K562 (cell line): ENCODE data around the gene COL23A1. TPM values are rescaled to one million over a fixed set of nuclear protein-coding genes. Genes with fewer than 3 reads are reported as not detected.

Experiments used
- ATAC-seq: fragments of 200-7000 bp; cut with Tn5 transposase; 3 replicates; pipeline ENCODE4 v1.9.1; 2020; ENCODE audit warnings: moderate library complexity
- BruUV-seq: library from RNA; stranded (reverse); fragments of 400-500 nt; replicated peaks from 2 replicates; lab custom pipeline; 2021; lab: Mats Ljungman, UMichigan
- CTCF ChIA-PET: fragments of 300-600 bp; formaldehyde crosslinking; extraction: SDS; loops from one replicate; lab custom pipeline; 2021; ENCODE audit warnings: low intra/inter-chr PET ratio; lab: Yijun Ruan, JAX
- POLR2A ChIA-PET: fragments of 300-600, 350-650 bp; sonication (Branson Sonifier 250); formaldehyde crosslinking; extraction: SDS; loops from one replicate; lab custom pipeline; 2021; ENCODE audit warnings: antibody characterized with exemption, inconsistent platforms; lab: Yijun Ruan, JAX
- DNase-seq, 4 experiments: peaks; one replicate each; pipeline versions ENCODE4 v3.0.0 to v3.0.0-alpha.2; 2011 to 2018; ENCODE audit warnings: low spot score in 3 of 4, mixed read lengths in 3 of 4; ENCODE audit errors: extremely low read depth in 1 of 4
- FAIRE-seq: peaks from 2 replicates; lab custom pipeline; 2011; peaks lifted over from hg19 to GRCh38; lab: Jason Lieb, UNC
- H2AFZ ChIP-seq: 2 replicates; pipeline ENCODE4 v1.6.0; 2011; ENCODE audit warnings: low read depth, low read length, control low read depth, inconsistent platforms
- H3K27ac ChIP-seq: fragments of 200-600 bp; 3 replicates; pipeline ENCODE4 v1.8.0; 2011; ENCODE audit warnings: low read depth, mild to moderate bottlenecking, control low read depth, inconsistent platforms, low read length, moderate library complexity, mixed read lengths; ENCODE audit errors: extremely low read depth
- H3K27me3 ChIP-seq, 2 experiments: fragments of 300-600 bp in 1 of 2; 2 replicates in 1 of 2; 3 replicates in 1 of 2; pipeline versions ENCODE4 v1.6.0 to v1.8.0; 2011; ENCODE audit warnings: inconsistent platforms in 2 of 2, low read length in 2 of 2, mild to moderate bottlenecking in 1 of 2, mixed read lengths in 1 of 2, moderate library complexity in 1 of 2; ENCODE audit not compliant: control insufficient read depth in 2 of 2, insufficient read depth in 2 of 2
- H3K36me3 ChIP-seq: fragments of 300-600 bp; 3 replicates; pipeline ENCODE4 v1.8.0; 2011; ENCODE audit warnings: mild to moderate bottlenecking, low read length, inconsistent platforms; ENCODE audit not compliant: control insufficient read depth, insufficient read depth
- H3K4me1 ChIP-seq, 2 experiments: fragments of 200-600 bp in 1 of 2; replicated peaks in 1 of 2; 2 replicates in 1 of 2; 3 replicates in 1 of 2; pipeline versions ENCODE4 v1.5.1 to v1.8.0; 2011; ENCODE audit warnings: inconsistent platforms in 2 of 2, low read length in 2 of 2, mild to moderate bottlenecking in 1 of 2, mixed read lengths in 1 of 2, moderate library complexity in 1 of 2; ENCODE audit not compliant: control insufficient read depth in 2 of 2, insufficient read depth in 2 of 2
- H3K4me2 ChIP-seq: 2 replicates; pipeline ENCODE4 v1.6.1; 2011; ENCODE audit warnings: low read length, control low read depth, inconsistent platforms, mixed read lengths; ENCODE audit not compliant: insufficient read depth
- H3K4me3 ChIP-seq: fragments of 200-600 bp; sonication (generic), shearing (Covaris generic); 2 replicates; pipeline ENCODE4 v1.5.1; 2016; ENCODE audit warnings: control low read depth, inconsistent platforms
- H3K79me2 ChIP-seq: fragments of 200-600 bp; 3 replicates; pipeline ENCODE4 v1.8.0; 2011; ENCODE audit warnings: low read length, inconsistent platforms; ENCODE audit not compliant: control insufficient read depth, insufficient read depth
- H3K9ac ChIP-seq, 2 experiments: 2 replicates each; pipeline versions ENCODE4 v1.6.0 to v1.6.1; 2011; ENCODE audit warnings: low read depth in 2 of 2, low read length in 2 of 2, control low read depth in 1 of 2, inconsistent platforms in 1 of 2, mild to moderate bottlenecking in 1 of 2, mixed read lengths in 1 of 2; ENCODE audit not compliant: insufficient read depth in 1 of 2
- H3K9me1 ChIP-seq: one replicate; pipeline ENCODE4 v1.6.0; 2011; ENCODE audit warnings: inconsistent platforms, mild to moderate bottlenecking, low read length, moderate library complexity; ENCODE audit not compliant: control insufficient read depth, insufficient read depth
- H3K9me3 ChIP-seq: replicated peaks from 2 replicates; pipeline ENCODE4 v1.5.1; 2011; ENCODE audit warnings: low read depth, low read length, inconsistent platforms; ENCODE audit not compliant: control insufficient read depth, insufficient read depth
- H4K20me1 ChIP-seq: replicated peaks from 2 replicates; pipeline ENCODE4 v1.6.1; 2011; ENCODE audit warnings: low read length, inconsistent platforms, mixed read lengths; ENCODE audit not compliant: control insufficient read depth, insufficient read depth
- ADNP ChIP-seq: fragments of 200-800 bp; sonication (Bioruptor generic); IDR thresholded peaks from 2 replicates; pipeline ENCODE4 v1.6.1; 2016; ENCODE audit warnings: missing genetic modification characterization, missing compliant biosample characterization
- CLOCK ChIP-seq: fragments of 250-450 bp; sonication (Bioruptor Pico); IDR thresholded peaks from 2 replicates; pipeline ENCODE4 v1.4.0; 2020; ENCODE audit warnings: mild to moderate bottlenecking, moderate library complexity, borderline replicate concordance
- DACH1 ChIP-seq: fragments of 450-650 bp; IDR thresholded peaks from 2 replicates; pipeline ENCODE4 v1.6.1; 2018; ENCODE audit not compliant: partially characterized antibody
- E2F5 ChIP-seq: sonication (generic); formaldehyde crosslinking; IDR thresholded peaks from 2 replicates; pipeline ENCODE4 v1.8.0; 2022; ENCODE audit warnings: mild to moderate bottlenecking, missing genetic modification reagents
- ESRRB ChIP-seq: fragments of 250-450 bp; sonication (Bioruptor Pico); IDR thresholded peaks from 2 replicates; pipeline ENCODE4 v1.5.0; 2020; ENCODE audit warnings: mild to moderate bottlenecking, moderate library complexity, borderline replicate concordance
- ETS2 ChIP-seq: IDR thresholded peaks from 2 replicates; pipeline ENCODE4 v1.6.1; 2016; ENCODE audit warnings: borderline replicate concordance, missing genetic modification characterization, mild to moderate bottlenecking, moderate library complexity, missing compliant biosample characterization; ENCODE audit not compliant: poor library complexity, severe bottlenecking
- GMEB1 ChIP-seq: fragments of 250-450 bp; sonication (Bioruptor Pico); IDR thresholded peaks from 2 replicates; pipeline ENCODE4 v1.4.0; 2020; ENCODE audit warnings: mild to moderate bottlenecking
- MEF2A ChIP-seq: IDR thresholded peaks from 2 replicates; pipeline ENCODE4 v1.6.1; 2011; ENCODE audit warnings: low read depth, mild to moderate bottlenecking, low read length, moderate library complexity; ENCODE audit not compliant: control insufficient read depth
- NCOR1 ChIP-seq: fragments of 450-650 bp; IDR thresholded peaks from 2 replicates; pipeline ENCODE4 v1.6.1; 2016; ENCODE audit warnings: mild to moderate bottlenecking, moderate library complexity
- POLR2A ChIP-seq: fragments of 450-650 bp; conservative IDR thresholded peaks from 2 replicates; pipeline ENCODE4 v1.6.1; 2016
- RFX7 ChIP-seq: fragments of 250-450 bp; sonication (Bioruptor Pico); IDR thresholded peaks from 2 replicates; pipeline ENCODE4 v1.5.1; 2021; ENCODE audit warnings: mild to moderate bottlenecking
- SMAD3 ChIP-seq: fragments of 450-650 bp; formaldehyde crosslinking; conservative IDR thresholded peaks from 2 replicates; pipeline ENCODE4 v1.4.0; 2020; ENCODE audit warnings: mild to moderate bottlenecking
- U2AF1 ChIP-seq: fragments of 200-400 bp; formaldehyde crosslinking; optimal IDR thresholded peaks from 2 replicates; pipeline ENCODE3; 2017; ENCODE audit warnings: mild to moderate bottlenecking, low read depth, low read length, moderate library complexity
- ZBTB17 ChIP-seq: fragments of 450-650 bp; formaldehyde crosslinking; IDR thresholded peaks from 2 replicates; pipeline ENCODE4 v1.4.0; 2020; ENCODE audit warnings: mild to moderate bottlenecking
- ZBTB34 ChIP-seq: fragments of 250-450 bp; sonication (Bioruptor Pico); IDR thresholded peaks from 2 replicates; pipeline ENCODE4 v1.8.0; 2021; ENCODE audit warnings: mild to moderate bottlenecking, moderate library complexity
- ZFPM2 ChIP-seq: fragments of 250-450 bp; sonication (Bioruptor Pico); IDR thresholded peaks from 2 replicates; pipeline ENCODE4 v1.5.1; 2022; ENCODE audit warnings: mild to moderate bottlenecking
- ZNF347 ChIP-seq: fragments of 450-650 bp; formaldehyde crosslinking; IDR thresholded peaks from 2 replicates; pipeline ENCODE4 v1.4.0; 2020; ENCODE audit warnings: low read depth, mild to moderate bottlenecking, moderate library complexity
- ZNF354B ChIP-seq: fragments of 250-450 bp; sonication (Bioruptor Pico); IDR thresholded peaks from 2 replicates; pipeline ENCODE4 v1.4.0; 2020
- ZNF766 ChIP-seq: fragments of 200-800 bp; sonication (Bioruptor generic); conservative IDR thresholded peaks from 2 replicates; pipeline ENCODE4 v1.6.1; 2016; ENCODE audit warnings: missing genetic modification characterization, missing compliant biosample characterization
- WGBS: fragments of 100-300 bp; shearing (Covaris generic); methylation state at CpG from one replicate; pipeline ENCODE4 v1.1.6; 2016; ENCODE audit warnings: low coverage, mixed read lengths; ENCODE audit not compliant: insufficient coverage; ENCODE audit errors: missing lambda C conversion rate; 5-methylcytosine and 5-hydroxymethylcytosine counted together
- in situ Hi-C: fragments of 300-500 bp; cut with MboI; formaldehyde crosslinking; loops from 4 replicates; pipeline ENCODE4 v1.15.0; 2018; ENCODE audit warnings: inconsistent platforms, mixed read lengths
- intact Hi-C: fragments of 100-400 bp; cut with micrococcal nuclease; formaldehyde crosslinking; loops from 2 replicates; pipeline ENCODE4 v1.14.2; 2022
- polyA plus RNA-seq, 8 experiments: library from polyadenylated mRNA; depleted of rRNA in 4 of 8; stranded (reverse) in 5 of 8; unstranded in 3 of 8; fragments of >200 nt; fragmentation: Nextera tagmentation in 2 of 8; fragmentation: Illumina TruSeq in 1 of 8; extraction: Ambion mirVana in 2 of 8; extraction: Trizol in 1 of 8; gene quantifications; 2 replicates each; pipeline versions ENCODE4 v1.2.1 to v1.2.3, GENCODE V29; 2011 to 2014; ENCODE audit warnings: inconsistent platforms in 1 of 8, missing spikeins in 1 of 8
- total RNA-seq, 7 experiments: library from RNA; depleted of rRNA in 6 of 7; stranded (reverse); fragments of >200 nt in 6 of 7; fragmentation: Illumina TruSeq in 2 of 7; extraction: Trizol in 2 of 7; gene quantifications; 2 replicates each; pipeline versions ENCODE4 v1.2.1 to v1.2.3, GENCODE V29; 2011 to 2021; ENCODE audit warnings: low replicate concordance in 1 of 7

The COL23A1 gene
- total and polyA plus RNA-seq, 9 of the 15 experiments (the other 6 are each of a cell fraction or from before 2014, with no cell fraction given): 0.09 TPM; not detected in 8

- H2AFZ ChIP-seq: no peak overlapping the region
- no peak overlapping the region for H3K9ac ChIP-seq
- no peak for ATAC-seq
- H3K9me3 ChIP-seq: no peaks in the 10 kb centered on the region
- no TSS peak for BruUV-seq
- in situ Hi-C loops: no loop called here
- H3K27me3 ChIP-seq: peaks cover 30 to 72% of the 10 kb centered on the region in 2 experiments
- H3K9me1 ChIP-seq: no peaks in the 10 kb centered on the region
- intact Hi-C loops: no loop called here
- CTCF ChIA-PET: no interaction called here
- no peaks in the 10 kb centered on the region; a peak in 1 of 5 replicates for H3K4me1 ChIP-seq
- peaks cover 10% of the 10 kb centered on the region; the same call in 1 of the 2 replicates for H4K20me1 ChIP-seq
- no peak overlapping the region for H3K4me2 ChIP-seq
- no peak overlapping the region for H3K27ac ChIP-seq
- no peaks in the 10 kb centered on the region for H3K79me2 ChIP-seq
- POLR2A ChIA-PET: no interaction called here
- FAIRE-seq: no peak
- whole genome bisulfite sequencing: 28% methylated on average over 11 of the region's 11 CpGs
- DNase-seq: no peak
- no peaks in the 10 kb centered on the region for H3K36me3 ChIP-seq
- H3K4me3 ChIP-seq: no peak overlapping the region
- no peak for TF ChIP-seq SMAD3 (CRISPR knock-in tag)
- TF ChIP-seq ZFPM2 (CRISPR knock-in tag): no peak
- no peak for TF ChIP-seq ZNF347 (CRISPR knock-in tag)
- no peak for TF ChIP-seq ESRRB (CRISPR knock-in tag)
- TF ChIP-seq ADNP (tag): no peak
- TF ChIP-seq E2F5 (CRISPR knock-in tag): no peak
- no peak for TF ChIP-seq DACH1
- TF ChIP-seq NCOR1: no peak
- no peak for TF ChIP-seq ZBTB17 (CRISPR knock-in tag)
- TF ChIP-seq ETS2 (tag): no peak
- no peak for TF ChIP-seq RFX7 (CRISPR knock-in tag)
- no peak for TF ChIP-seq ZNF354B (CRISPR knock-in tag)
- no peak for TF ChIP-seq ZNF766 (CRISPR knock-in tag)
- no peak for TF ChIP-seq CLOCK (CRISPR knock-in tag)
- TF ChIP-seq U2AF1: no peak
- no peak for TF ChIP-seq GMEB1 (CRISPR knock-in tag)
- no peak for TF ChIP-seq POLR2A
- no peak for TF ChIP-seq ZBTB34
- TF ChIP-seq MEF2A: no peak
These were observed 197.2 kb downstream of the COL23A1 start for GRCh38 chr5:178392931-178393394.
